G401.6 (cell line): ENCODE results near the gene ARFGAP2.
"Not testable (repeated sequence)": the region's sequence is repeated elsewhere in the genome, so short reads cannot be mapped to it uniquely, and the experiment has no call there.

Experiments
- FAIRE-seq: peaks from 2 replicates; lab custom pipeline; 2012; peaks lifted over from hg19 to GRCh38; lab: Jason Lieb, UNC

The ARFGAP2 gene

GRCh38 chr11:47148270-47148669 is 28.4 kb downstream of the ARFGAP2 start:
- no peak for FAIRE-seq

- no peak for FAIRE-seq
Observed at GRCh38 chr11:47147681-47148080, 29.0 kb downstream of the ARFGAP2 start.

GRCh38 chr11:47147250-47147649 is 29.4 kb downstream of the ARFGAP2 start:
- no peak for FAIRE-seq

- FAIRE-seq: no peak
Observed at GRCh38 chr11:47144541-47144940, 32.1 kb downstream of the ARFGAP2 start.

GRCh38 chr11:47143322-47143721 is 33.4 kb downstream of the ARFGAP2 start:
- no peak for FAIRE-seq

- FAIRE-seq: no peak
Observed at GRCh38 chr11:47139878-47140277, 36.8 kb downstream of the ARFGAP2 start.

- no peak for FAIRE-seq
Observed at GRCh38 chr11:47137476-47137875, 39.2 kb downstream of the ARFGAP2 start.

GRCh38 chr11:47136921-47137320 is 39.8 kb downstream of the ARFGAP2 start:
- no peak for FAIRE-seq

GRCh38 chr11:47136327-47136726 is 40.4 kb downstream of the ARFGAP2 start:
- no peak for FAIRE-seq

GRCh38 chr11:47132981-47133380 is 43.7 kb downstream of the ARFGAP2 start:
- no peak for FAIRE-seq

- no peak for FAIRE-seq
Observed at GRCh38 chr11:47132490-47132889, 44.2 kb downstream of the ARFGAP2 start.

GRCh38 chr11:47131136-47131535 is 45.5 kb downstream of the ARFGAP2 start:
- no peak for FAIRE-seq

- no peak for FAIRE-seq
Observed at GRCh38 chr11:47130543-47130942, 46.1 kb downstream of the ARFGAP2 start.

GRCh38 chr11:47127213-47127612 is 49.5 kb downstream of the ARFGAP2 start:
- no peak for FAIRE-seq

- no peak for FAIRE-seq
Observed at GRCh38 chr11:47125083-47125482, 51.6 kb downstream of the ARFGAP2 start.

GRCh38 chr11:47124675-47125074 is 52.0 kb downstream of the ARFGAP2 start:
- FAIRE-seq: no peak

GRCh38 chr11:47123094-47123493 is 53.6 kb downstream of the ARFGAP2 start:
- no peak for FAIRE-seq

GRCh38 chr11:47121731-47122130 is 54.9 kb downstream of the ARFGAP2 start:
- no peak for FAIRE-seq

- FAIRE-seq: no peak
Observed at GRCh38 chr11:47121056-47121455, 55.6 kb downstream of the ARFGAP2 start.

GRCh38 chr11:47118958-47119688 is 57.6 kb downstream of the ARFGAP2 start:
- FAIRE-seq: not testable (repeated sequence)
